PC-3 (cell line): ENCODE measurements around the gene VAPB. TPM values are rescaled to one million over a fixed set of nuclear protein-coding genes. Genes with fewer than 3 reads are reported as not detected.
"Not testable (repeated sequence)": the region's sequence is repeated elsewhere in the genome, so short reads cannot be mapped to it uniquely, and the experiment has no call there.

ENCODE experiments used
- ATAC-seq: fragments of 200-7000 bp; cut with Tn5 transposase; 2 replicates; pipeline ENCODE4 v1.9.1; 2020; ENCODE audit warnings: mild to moderate bottlenecking, moderate library complexity
- BruUV-seq: library from RNA; stranded (reverse); fragments of 400-500 nt; replicated peaks from 2 replicates; lab custom pipeline; 2021; lab: Mats Ljungman, UMichigan
- CTCF ChIA-PET: fragments of 300-600 bp; sonication (Branson Sonifier 250); formaldehyde crosslinking; loops from one replicate; lab custom pipeline; 2022; ENCODE audit warnings: antibody characterized with exemption; lab: Charles Lee
- POLR2A ChIA-PET: fragments of 300-600 bp; sonication (Branson Sonifier 250); formaldehyde crosslinking; loops from one replicate; lab custom pipeline; 2022; ENCODE audit warnings: antibody characterized with exemption; ENCODE audit not compliant: unreplicated experiment; lab: Charles Lee
- DNase-seq: peaks from one replicate; pipeline ENCODE4 v3.0.0-alpha.2; 2015
- H2AFZ ChIP-seq: fragments of 300-600 bp; sonication (generic); 2 replicates; pipeline ENCODE4 v1.6.0; 2016; ENCODE audit warnings: antibody characterized with exemption, low read length
- H3F3A ChIP-seq: fragments of 300-600 bp; sonication (generic); one replicate; pipeline ENCODE4 v1.6.0; 2017; ENCODE audit warnings: antibody characterized with exemption, low read length, control low read depth, mild to moderate bottlenecking; ENCODE audit not compliant: unreplicated experiment
- H3K27ac ChIP-seq: fragments of 300-600 bp; sonication (generic); 2 replicates; pipeline ENCODE4 v1.5.1; 2016; ENCODE audit warnings: mild to moderate bottlenecking, low read length
- H3K27me3 ChIP-seq: fragments of 300-600 bp; sonication (generic); 2 replicates; pipeline ENCODE4 v1.6.1; 2016; ENCODE audit warnings: low read length, mixed read lengths
- H3K36me3 ChIP-seq: fragments of 300-600 bp; sonication (generic); 2 replicates; pipeline ENCODE4 v1.6.1; 2016; ENCODE audit warnings: low read depth, mixed run types, low read length, mixed read lengths
- H3K4me1 ChIP-seq: fragments of 300-600 bp; sonication (generic); 2 replicates; pipeline ENCODE4 v1.5.1; 2016; ENCODE audit warnings: low read length; ENCODE audit not compliant: insufficient read depth
- H3K4me2 ChIP-seq: fragments of 300-600 bp; sonication (generic); 2 replicates; pipeline ENCODE4 v1.6.0; 2016; ENCODE audit warnings: low read length
- H3K4me3 ChIP-seq: fragments of 300-600 bp; sonication (generic); 2 replicates; pipeline ENCODE4 v1.5.1; 2016; ENCODE audit warnings: mild to moderate bottlenecking, low read length, mixed read lengths
- H3K79me2 ChIP-seq: fragments of 300-600 bp; sonication (generic); 2 replicates; pipeline ENCODE4 v1.6.1; 2017; ENCODE audit warnings: low read length, mixed read lengths
- H3K9ac ChIP-seq: fragments of 300-600 bp; sonication (generic); 2 replicates; pipeline ENCODE4 v1.6.0; 2016; ENCODE audit warnings: mild to moderate bottlenecking, low read length
- H3K9me2 ChIP-seq: fragments of 300-600 bp; sonication (generic); replicated peaks from 2 replicates; pipeline ENCODE4 v1.6.1; 2016; ENCODE audit warnings: mixed run types, low read length, mixed read lengths
- H3K9me3 ChIP-seq: fragments of 300-600 bp; sonication (generic); 2 replicates; pipeline ENCODE4 v1.6.1; 2016; ENCODE audit warnings: low read length, mixed read lengths
- H4K20me1 ChIP-seq: fragments of 300-600 bp; sonication (generic); 2 replicates; pipeline ENCODE4 v1.6.1; 2016; ENCODE audit warnings: low read length, mixed read lengths
- CTCF ChIP-seq: fragments of 300-600 bp; sonication (generic); conservative IDR thresholded peaks from 2 replicates; pipeline ENCODE4 v1.5.1; 2017; ENCODE audit warnings: antibody characterized with exemption, low read depth, mild to moderate bottlenecking, low read length
- EZH2 ChIP-seq: fragments of 300-600 bp; sonication (generic); IDR thresholded peaks from one replicate; pipeline ENCODE4 v1.6.1; 2017; ENCODE audit warnings: antibody characterized with exemption, mild to moderate bottlenecking, low read length; ENCODE audit not compliant: unreplicated experiment
- EZH2phosphoT487 ChIP-seq: fragments of 300-600 bp; sonication (generic); IDR thresholded peaks from 2 replicates; pipeline ENCODE4 v1.6.1; 2018; ENCODE audit warnings: mild to moderate bottlenecking, antibody characterized with exemption, low read length, borderline replicate concordance
- intact Hi-C: fragments of 100-400 bp; cut with micrococcal nuclease; formaldehyde crosslinking; loops from 2 replicates; pipeline ENCODE4 v1.9.0; 2023
- total RNA-seq: library from RNA; depleted of rRNA; stranded (reverse); fragments of >200 nt; gene quantifications from 2 replicates; pipeline ENCODE4 v1.2.3, GENCODE V29; 2014

The VAPB gene
- total RNA-seq, 1 experiment from 2014 or later = 16.5 TPM

- Histone ChIP-seq H3K27me3 (no peaks in the 10 kb centered on the region), H3F3A (no peaks in the 10 kb centered on the region), H3K36me3 (no peaks in the 10 kb centered on the region), H3K4me1 (peaks cover 35% of the 10 kb centered on the region), H3K4me3 (no peak overlapping the region), H3K9me2 (no peaks in the 10 kb centered on the region), H4K20me1 (peaks cover 53% of the 10 kb centered on the region), H3K4me2 (peak overlapping the region; percentile 35; the same call in 1 of the 2 replicates), H2AFZ (no peak overlapping the region), H3K9ac (no peak overlapping the region), H3K27ac (no peak overlapping the region), H3K9me3 (no peaks in the 10 kb centered on the region), H3K79me2 (peaks cover 92% of the 10 kb centered on the region)
- intact Hi-C loops = loop anchor here (5.0 kb wide), 1 partner anchor 239 kb away; no protein-coding TSS in a partner anchor
- ChIA-PET POLR2A (interaction anchor here (0.6 to 0.7 kb wide), 2 partner anchors 105 to 453 kb away, joined by 3 read pairs; no protein-coding TSS in a partner anchor), CTCF (no interaction called here)
- BruUV-seq = no TSS peak
- DNase-seq (peak; percentile 52), ATAC-seq (peak; percentile 87)
- TF ChIP-seq EZH2phosphoT487 (no peak), EZH2 (no peak), CTCF (no peak)
These were observed 19.7 kb downstream of the VAPB start for GRCh38 chr20:58408603-58409246.

- CTCF ChIA-PET, H3K4me2 ChIP-seq, ATAC-seq, H3K4me3 ChIP-seq, BruUV-seq, intact Hi-C loops, H2AFZ ChIP-seq, DNase-seq, H3K9ac ChIP-seq, H3K27me3 ChIP-seq, H3K4me1 ChIP-seq, H3K9me2 ChIP-seq, H3K27ac ChIP-seq, H3K9me3 ChIP-seq, H3F3A ChIP-seq, POLR2A ChIA-PET: not testable (repeated sequence)
- Histone ChIP-seq H4K20me1 (peaks cover 12% of the 10 kb centered on the region; the same call in 1 of the 2 replicates), H3K79me2 (peaks cover 79% of the 10 kb centered on the region), H3K36me3 (peaks cover 17% of the 10 kb centered on the region; the same call in 1 of the 2 replicates)
These were observed 25.2 kb downstream of the VAPB start for GRCh38 chr20:58414216-58414615.

- H3K4me2 ChIP-seq, H3K9ac ChIP-seq, BruUV-seq, H3K9me2 ChIP-seq, H2AFZ ChIP-seq, intact Hi-C loops, H3K9me3 ChIP-seq, DNase-seq, H3K27me3 ChIP-seq, H3K27ac ChIP-seq, POLR2A ChIA-PET, H3K4me1 ChIP-seq, CTCF ChIA-PET, ATAC-seq, H3F3A ChIP-seq, H3K4me3 ChIP-seq: not testable (repeated sequence)
- H4K20me1 ChIP-seq = peaks cover 12% of the 10 kb centered on the region; the same call in 1 of the 2 replicates
- H3K79me2 ChIP-seq = peaks cover 78% of the 10 kb centered on the region
- peaks cover 23% of the 10 kb centered on the region; the same call in 1 of the 2 replicates for H3K36me3 ChIP-seq
These were observed 25.8 kb downstream of the VAPB start for GRCh38 chr20:58414786-58415185.
